Astrocyte (in vitro differentiated cells and primary cell): ENCODE measurements around the gene HAGHL. TPM values are rescaled to one million over a fixed set of nuclear protein-coding genes. Genes with fewer than 3 reads are reported as not detected.
A peak's percentile ranks its signal among the peaks of the same experiment; 100 is the strongest.
"Not testable (repeated sequence)": the region's sequence is repeated elsewhere in the genome, so short reads cannot be mapped to it uniquely, and the experiment has no call there.

Experiments
- DNase-seq: peaks from one replicate; pipeline ENCODE4 v3.0.0-alpha.2; 2010; ENCODE audit warnings: low read depth
- FAIRE-seq: peaks from 2 replicates; lab custom pipeline; 2011; peaks lifted over from hg19 to GRCh38; lab: Jason Lieb, UNC
- H2AFZ ChIP-seq: 2 replicates; pipeline ENCODE4 v1.6.0; 2012; ENCODE audit warnings: low read depth, low read length, inconsistent platforms
- H3K27ac ChIP-seq: 2 replicates; pipeline ENCODE4 v1.5.1; 2011; ENCODE audit warnings: low read depth, low read length, inconsistent platforms
- H3K27me3 ChIP-seq: 2 replicates; pipeline ENCODE4 v1.6.0; 2011; ENCODE audit warnings: low read length, inconsistent platforms; ENCODE audit not compliant: insufficient read depth
- H3K36me3 ChIP-seq: 2 replicates; pipeline ENCODE4 v1.5.1; 2011; ENCODE audit warnings: low read length, inconsistent platforms; ENCODE audit not compliant: insufficient read depth
- H3K4me1 ChIP-seq: 2 replicates; pipeline ENCODE4 v1.5.1; 2011; ENCODE audit warnings: low read length, inconsistent platforms; ENCODE audit not compliant: insufficient read depth
- H3K4me2 ChIP-seq: 2 replicates; pipeline ENCODE4 v1.6.0; 2012; ENCODE audit warnings: low read length, inconsistent platforms
- H3K4me3 ChIP-seq: 2 replicates; pipeline ENCODE4 v1.5.1; 2011; ENCODE audit warnings: low read depth, mild to moderate bottlenecking, low read length, inconsistent platforms; ENCODE audit not compliant: insufficient read depth
- H3K79me2 ChIP-seq: 2 replicates; pipeline ENCODE4 v1.6.0; 2012; ENCODE audit warnings: mild to moderate bottlenecking, low read length, inconsistent platforms; ENCODE audit not compliant: insufficient read depth
- H3K9ac ChIP-seq: 2 replicates; pipeline ENCODE4 v1.6.0; 2012; ENCODE audit warnings: mild to moderate bottlenecking, low read length, inconsistent platforms
- H3K9me3 ChIP-seq: 2 replicates; pipeline ENCODE4 v1.5.1; 2012; ENCODE audit warnings: low read depth, mild to moderate bottlenecking, low read length, inconsistent platforms; ENCODE audit not compliant: insufficient read depth
- H4K20me1 ChIP-seq: 2 replicates; pipeline ENCODE4 v1.6.0; 2012; ENCODE audit warnings: low read length, inconsistent platforms; ENCODE audit not compliant: insufficient read depth
- H3K27ac Mint-ChIP-seq: one replicate; pipeline ENCODE4 v1.8.0; 2021; ENCODE audit warnings: mild to moderate bottlenecking, mixed read lengths; ENCODE audit not compliant: unreplicated experiment
- H3K27me3 Mint-ChIP-seq: one replicate; pipeline ENCODE4 v1.8.0; 2021; ENCODE audit warnings: low read depth, mixed read lengths; ENCODE audit not compliant: unreplicated experiment
- H3K36me3 Mint-ChIP-seq: one replicate; pipeline ENCODE4 v1.8.0; 2021; ENCODE audit warnings: low read depth, mixed read lengths; ENCODE audit not compliant: unreplicated experiment
- H3K4me1 Mint-ChIP-seq: one replicate; pipeline ENCODE4 v1.8.0; 2021; ENCODE audit warnings: low read depth, mixed read lengths; ENCODE audit not compliant: unreplicated experiment
- H3K4me3 Mint-ChIP-seq: one replicate; pipeline ENCODE4 v1.8.0; 2021; ENCODE audit warnings: mild to moderate bottlenecking, moderate library complexity, mixed read lengths; ENCODE audit not compliant: unreplicated experiment
- H3K9me3 Mint-ChIP-seq: one replicate; pipeline ENCODE4 v1.8.0; 2021; ENCODE audit warnings: mild to moderate bottlenecking, mixed read lengths; ENCODE audit not compliant: unreplicated experiment
- EZH2 ChIP-seq: IDR thresholded peaks from 2 replicates; pipeline ENCODE4 v1.6.1; 2012; ENCODE audit warnings: mild to moderate bottlenecking, low read length, inconsistent platforms; ENCODE audit not compliant: insufficient read depth
- total RNA-seq: library from RNA; stranded (reverse); gene quantifications from 2 replicates; pipeline ENCODE4 v1.2.1, GENCODE V29; 2021
- TF ChIP-seq, protein P1 (sequence below): IDR thresholded peaks from 2 replicates; pipeline ENCODE4 v1.5.1; 2011; ENCODE audit warnings: low read depth, mild to moderate bottlenecking, inconsistent platforms, low read length, moderate library complexity; ENCODE audit not compliant: insufficient read depth

The HAGHL gene
- total RNA-seq, 1 donor from 2014 or later: 15.5 TPM

DNA sequence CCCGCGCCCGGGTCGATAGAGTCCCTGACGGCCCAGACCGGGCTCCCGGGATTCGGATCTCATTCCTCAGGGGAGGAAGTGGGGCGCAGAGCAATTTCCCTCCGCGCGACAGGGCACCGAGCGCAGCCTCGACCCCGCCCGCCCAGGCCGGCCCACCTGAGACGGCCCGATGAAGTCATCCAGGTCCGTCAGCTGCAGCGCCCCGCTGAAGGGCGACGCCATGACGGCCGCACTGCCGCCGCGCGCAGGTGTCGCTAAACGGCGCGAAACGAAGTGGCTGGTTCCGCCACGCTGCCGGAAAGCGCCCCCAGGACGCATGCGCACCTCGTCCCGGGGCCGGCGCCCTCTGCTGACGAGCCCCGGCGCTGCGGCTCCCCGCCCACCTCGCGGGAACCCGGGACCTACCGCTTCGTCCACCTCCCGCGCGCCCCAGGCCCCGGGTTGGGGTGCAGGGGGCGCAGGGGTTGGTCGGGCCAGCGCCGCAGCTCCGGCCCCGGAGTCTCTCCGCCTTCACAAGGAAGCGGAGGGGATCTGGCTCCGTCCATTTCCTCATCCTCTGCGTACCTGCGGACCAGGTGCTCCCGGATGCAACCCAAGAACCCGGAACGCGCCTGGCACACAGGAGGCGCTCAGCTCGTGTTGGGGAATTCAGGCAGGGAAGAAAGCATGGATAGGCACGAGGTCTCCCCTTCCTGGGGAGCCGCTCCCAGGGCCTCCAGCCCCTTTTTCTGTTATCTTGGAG, 14.0 kb downstream of the HAGHL start, which contains the start of gene CIAO3:
Gene CIAO3, minus strand, starts transcription at position 234 of the 742 bp plus-strand sequence. Its CDS starts 12 bp downstream, at position 222.
- H3K79me2 ChIP-seq: peaks cover 11% of the 10 kb centered on the region
- peaks cover 9% of the 10 kb centered on the region for H3K4me1 ChIP-seq
- FAIRE-seq (no peak), DNase-seq (peak; percentile 88)
- Mint-ChIP-seq H3K27ac (peak within 1 kb of the TSS; percentile 26), H3K4me3 (peak within 1 kb of the TSS; percentile 83), H3K36me3 (peaks cover 6% of the 10 kb centered on the region), H3K27me3 (no peaks in the 10 kb centered on the region), H3K9me3 (no peaks in the 10 kb centered on the region), H3K4me1 (peaks cover 2% of the 10 kb centered on the region)
- peak within 1 kb of the TSS; percentile 84 for H3K9ac ChIP-seq
- H4K20me1 ChIP-seq: peaks cover 5% of the 10 kb centered on the region
- H3K27me3 ChIP-seq: no peaks in the 10 kb centered on the region
- H3K4me3 ChIP-seq: peak within 1 kb of the TSS; percentile 73
- H3K9me3 ChIP-seq: no peaks in the 10 kb centered on the region
- H3K4me2 ChIP-seq: peak within 1 kb of the TSS; percentile 93
- peak within 1 kb of the TSS; percentile 97 for H2AFZ ChIP-seq
- peaks cover 3% of the 10 kb centered on the region for H3K36me3 ChIP-seq
- TF ChIP-seq, protein P1, sequence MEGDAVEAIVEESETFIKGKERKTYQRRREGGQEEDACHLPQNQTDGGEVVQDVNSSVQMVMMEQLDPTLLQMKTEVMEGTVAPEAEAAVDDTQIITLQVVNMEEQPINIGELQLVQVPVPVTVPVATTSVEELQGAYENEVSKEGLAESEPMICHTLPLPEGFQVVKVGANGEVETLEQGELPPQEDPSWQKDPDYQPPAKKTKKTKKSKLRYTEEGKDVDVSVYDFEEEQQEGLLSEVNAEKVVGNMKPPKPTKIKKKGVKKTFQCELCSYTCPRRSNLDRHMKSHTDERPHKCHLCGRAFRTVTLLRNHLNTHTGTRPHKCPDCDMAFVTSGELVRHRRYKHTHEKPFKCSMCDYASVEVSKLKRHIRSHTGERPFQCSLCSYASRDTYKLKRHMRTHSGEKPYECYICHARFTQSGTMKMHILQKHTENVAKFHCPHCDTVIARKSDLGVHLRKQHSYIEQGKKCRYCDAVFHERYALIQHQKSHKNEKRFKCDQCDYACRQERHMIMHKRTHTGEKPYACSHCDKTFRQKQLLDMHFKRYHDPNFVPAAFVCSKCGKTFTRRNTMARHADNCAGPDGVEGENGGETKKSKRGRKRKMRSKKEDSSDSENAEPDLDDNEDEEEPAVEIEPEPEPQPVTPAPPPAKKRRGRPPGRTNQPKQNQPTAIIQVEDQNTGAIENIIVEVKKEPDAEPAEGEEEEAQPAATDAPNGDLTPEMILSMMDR: peak; percentile 48
- no peak for TF ChIP-seq EZH2
- H3K27ac ChIP-seq: peak within 1 kb of the TSS; percentile 10

DNA sequence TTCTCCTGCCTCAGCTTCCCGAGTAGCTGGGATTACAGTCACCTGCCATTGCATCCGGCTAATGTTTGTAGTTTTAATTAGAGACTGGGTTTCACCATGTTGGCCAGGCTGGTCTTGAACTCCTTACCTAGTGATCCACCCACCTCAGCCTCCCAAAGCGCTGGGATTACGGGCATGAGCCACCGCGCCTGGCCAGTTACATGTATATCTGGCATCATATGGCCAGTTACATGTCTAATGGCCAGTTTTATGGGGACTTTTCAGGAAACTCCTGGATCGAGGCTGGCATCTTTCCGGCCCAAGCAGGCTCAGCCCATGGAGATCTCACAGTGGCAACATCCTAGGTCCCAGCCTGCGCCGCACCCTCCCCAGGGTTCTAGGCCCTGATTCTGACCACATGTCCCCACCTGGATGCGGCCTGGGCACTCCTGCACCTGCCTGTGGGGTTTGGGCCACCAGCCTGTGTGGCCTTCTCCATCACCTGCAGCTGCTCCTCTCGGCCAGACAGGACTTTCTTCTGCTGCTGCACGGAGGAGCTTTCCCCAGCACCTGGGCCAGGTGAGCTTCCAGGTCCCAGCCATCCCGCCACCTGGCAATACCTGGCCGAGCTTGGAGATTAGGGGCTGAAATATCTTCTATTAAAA, 15.2 kb downstream of the HAGHL start:
- H3K9ac ChIP-seq: no peak overlapping the region
- no peak overlapping the region for H2AFZ ChIP-seq
- Mint-ChIP-seq H3K9me3 (no peaks in the 10 kb centered on the region), H3K27ac (no peak overlapping the region), H3K27me3 (no peaks in the 10 kb centered on the region), H3K4me1 (peaks cover 2% of the 10 kb centered on the region), H3K36me3 (peaks cover 2% of the 10 kb centered on the region), H3K4me3 (peak overlapping the region; percentile 81)
- H3K79me2 ChIP-seq: peaks cover 11% of the 10 kb centered on the region
- TF ChIP-seq, protein P1: no peak
- TF ChIP-seq EZH2: no peak
- H3K4me3 ChIP-seq: no peak overlapping the region
- peaks cover 2% of the 10 kb centered on the region for H3K36me3 ChIP-seq
- DNase-seq (no peak), FAIRE-seq (no peak)
- peaks cover 5% of the 10 kb centered on the region for H4K20me1 ChIP-seq
- H3K27me3 ChIP-seq: no peaks in the 10 kb centered on the region
- no peaks in the 10 kb centered on the region for H3K9me3 ChIP-seq
- H3K4me2 ChIP-seq: no peak overlapping the region
- H3K27ac ChIP-seq: no peak overlapping the region
- H3K4me1 ChIP-seq: peaks cover 9% of the 10 kb centered on the region

DNA sequence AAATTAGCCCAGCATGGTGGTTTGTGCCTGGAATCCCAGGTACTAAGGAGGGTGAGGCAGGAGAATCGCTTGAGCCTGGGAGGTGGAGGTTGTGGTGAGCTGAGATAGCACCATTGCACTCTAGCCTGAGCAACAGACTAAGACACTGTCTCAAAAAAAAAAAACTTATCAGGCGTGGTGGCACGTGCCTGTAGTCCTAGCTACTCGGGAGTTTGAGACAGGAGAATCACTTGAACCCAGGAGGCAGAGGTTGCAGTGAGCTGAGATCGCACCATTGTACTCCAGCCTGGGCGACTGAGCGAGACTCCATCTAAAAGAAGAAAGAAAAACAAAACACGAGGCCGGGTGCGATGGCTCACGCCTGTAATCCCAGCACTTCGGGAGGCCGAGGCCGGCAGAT, 16.0 kb downstream of the HAGHL start:
- H3K4me2 ChIP-seq, H3K27ac Mint-ChIP-seq, H3K4me3 ChIP-seq, H3K27me3 Mint-ChIP-seq, FAIRE-seq, H3K9me3 ChIP-seq, H3K4me1 Mint-ChIP-seq, H2AFZ ChIP-seq, H3K9me3 Mint-ChIP-seq, H3K9ac ChIP-seq, DNase-seq, H3K36me3 Mint-ChIP-seq, H3K4me1 ChIP-seq, H3K36me3 ChIP-seq, H3K27ac ChIP-seq, H3K27me3 ChIP-seq, H4K20me1 ChIP-seq, H3K4me3 Mint-ChIP-seq: not testable (repeated sequence)
- H3K79me2 ChIP-seq: peaks cover 11% of the 10 kb centered on the region
